GM15510 (cell line): ENCODE results near the gene C3orf22.

Source experiments
- POLR2A ChIP-seq: IDR thresholded peaks from 3 replicates; pipeline ENCODE4 v1.6.1; 2011; ENCODE audit warnings: borderline replicate concordance; ENCODE audit not compliant: insufficient read length; ENCODE audit errors: extremely low read depth

C3orf22 gene

GRCh38 chr3:126567696-126568438 is 9.1 kb upstream of the C3orf22 start:
- TF ChIP-seq POLR2A = no peak

GRCh38 chr3:126562737-126563276 is 4.1 kb upstream of the C3orf22 start:
- no peak for TF ChIP-seq POLR2A

DNA sequence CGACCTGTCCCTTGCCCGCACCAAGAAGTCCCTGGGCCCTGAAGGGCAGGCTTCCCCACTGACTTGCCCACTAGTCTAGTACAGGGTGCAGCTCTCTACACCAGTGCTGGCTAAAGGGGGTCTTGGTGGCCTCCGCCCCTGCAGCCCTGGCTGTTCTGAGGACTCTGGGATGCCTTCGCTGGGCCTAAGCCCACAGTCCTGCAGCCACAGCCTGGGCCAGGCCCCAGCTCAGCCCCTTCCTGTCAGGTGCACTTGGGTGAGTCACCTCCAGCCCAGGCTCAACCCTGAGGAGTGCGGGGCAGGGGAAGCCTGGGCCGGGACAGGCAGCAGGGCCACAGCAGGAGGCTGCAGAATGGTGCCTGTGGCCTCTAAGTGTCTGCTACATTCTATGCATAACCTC is 971 bp downstream of the C3orf22 start:
- no peak for TF ChIP-seq POLR2A

DNA sequence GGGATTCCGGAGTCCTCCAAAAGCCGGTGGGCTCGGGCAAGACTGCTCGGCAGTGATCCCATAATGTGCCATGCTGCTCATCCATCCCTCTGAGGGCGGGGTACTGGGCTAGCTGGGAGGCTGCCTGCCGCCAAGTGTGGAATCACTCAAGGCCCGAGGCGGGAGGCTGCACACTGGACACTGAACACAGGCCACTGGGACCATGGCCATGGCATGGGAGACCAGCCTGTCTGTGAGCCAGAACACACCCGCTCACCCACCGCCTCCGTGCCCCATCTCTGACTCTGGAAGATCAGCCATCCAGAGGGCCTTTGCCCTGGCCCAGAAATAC is 1.4 kb downstream of the C3orf22 start:
- TF ChIP-seq POLR2A = no peak

GRCh38 chr3:126556637-126557414 is 1.9 kb downstream of the C3orf22 start:
- TF ChIP-seq POLR2A = no peak

- TF ChIP-seq POLR2A = no peak
These were observed 2.7 kb downstream of the C3orf22 start for GRCh38 chr3:126555795-126556636.

DNA sequence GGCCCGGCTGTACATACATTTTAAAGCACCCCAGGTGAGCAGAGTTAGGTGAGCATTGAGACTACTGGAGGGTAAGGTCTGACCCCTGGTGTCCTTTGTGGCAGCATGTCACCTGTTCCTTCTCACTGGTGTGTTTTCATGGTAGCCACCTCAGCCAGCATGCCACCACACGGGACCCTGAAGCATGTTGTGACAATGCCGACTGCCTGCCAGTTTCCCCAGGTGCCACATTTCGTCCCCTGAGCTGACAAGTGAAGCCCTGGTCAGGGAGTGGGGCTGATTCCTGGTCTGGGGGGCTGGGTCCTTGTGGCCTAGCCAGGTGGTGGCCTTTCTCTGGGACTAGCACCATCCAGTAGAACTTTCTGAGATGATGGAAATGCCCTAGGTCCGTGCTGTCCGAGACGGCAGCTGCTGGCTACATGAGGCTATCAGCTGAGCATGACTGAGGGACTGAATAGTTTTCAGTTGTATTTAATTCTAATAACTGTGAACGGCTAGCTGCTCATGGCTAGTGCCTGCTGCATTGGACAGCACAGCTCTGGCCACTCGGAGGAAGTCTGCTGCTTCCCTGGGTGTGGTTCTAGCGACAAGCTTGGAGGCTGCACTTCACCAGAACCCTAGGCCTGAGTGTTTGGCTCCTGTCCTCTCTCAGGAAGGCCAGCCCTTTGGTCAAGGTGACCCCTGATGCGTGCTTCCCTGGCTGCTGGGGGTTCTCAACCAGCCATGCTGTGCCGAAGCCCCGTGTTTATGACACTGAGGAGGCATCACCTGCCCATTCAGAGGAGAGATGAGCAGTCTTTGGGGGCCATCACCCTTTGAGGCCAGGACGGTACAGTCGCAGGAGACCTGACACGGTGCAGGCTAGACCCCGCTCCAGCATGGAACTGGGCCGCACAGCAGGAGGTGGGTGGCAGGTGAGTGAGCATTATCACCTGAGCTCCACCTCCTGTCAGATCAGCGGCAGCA is 3.9 kb downstream of the C3orf22 start:
- no peak for TF ChIP-seq POLR2A

GRCh38 chr3:126553284-126554084 is 5.2 kb downstream of the C3orf22 start:
- no peak for TF ChIP-seq POLR2A

- no peak for TF ChIP-seq POLR2A
These were observed 5.9 kb downstream of the C3orf22 start for GRCh38 chr3:126552688-126553283.

- no peak for TF ChIP-seq POLR2A
These were observed 6.7 kb downstream of the C3orf22 start for GRCh38 chr3:126551839-126552687.

DNA sequence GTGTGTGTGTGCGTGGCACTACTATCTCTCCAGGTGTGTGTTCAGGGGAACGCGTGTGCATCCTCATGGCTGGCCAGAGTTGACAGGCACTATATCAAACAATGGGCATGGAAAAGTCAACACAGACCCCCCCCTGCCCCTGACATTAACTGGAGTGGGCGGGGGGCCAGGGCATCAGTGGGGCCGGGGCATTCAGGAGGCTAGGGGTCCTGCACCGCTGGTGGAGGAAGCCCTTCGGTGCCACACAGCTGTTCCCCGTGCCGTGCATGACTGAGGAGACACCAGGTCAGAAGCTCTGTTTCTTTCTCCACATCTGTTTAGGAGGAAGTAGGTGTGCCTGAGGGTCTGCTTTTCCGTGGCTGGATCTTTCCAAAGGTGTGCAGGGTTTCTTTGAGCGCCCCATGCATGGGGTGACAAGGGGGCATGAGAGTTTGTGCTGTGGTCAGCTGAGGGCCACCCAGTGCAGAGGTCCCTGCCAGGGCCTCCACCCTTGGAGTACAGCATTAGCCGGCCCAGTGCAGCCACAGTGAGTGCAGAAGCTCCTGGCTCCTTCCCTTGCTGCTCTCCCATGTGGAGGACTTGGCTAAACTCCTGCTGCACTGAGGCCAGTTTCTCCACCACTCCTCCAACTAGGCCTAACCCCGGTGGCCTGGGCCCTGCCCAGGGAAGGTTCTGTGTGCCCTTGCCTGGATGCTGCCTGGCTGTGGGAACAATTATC is 7.5 kb downstream of the C3orf22 start:
- no peak for TF ChIP-seq POLR2A
